ENCODE measurements around the gene RBM7.

RBM7 gene

GRCh38 chr11:114397349-114397982 is 3.0 kb upstream of the RBM7 start:
- DNase-seq: no peak

GRCh38 chr11:114398303-114398920 is 2.1 kb upstream of the RBM7 start:
- DNase-seq: no peak

GRCh38 chr11:114399490-114400215 is 813 bp upstream of the RBM7 start:
- peak; percentile 92 for DNase-seq

DNA sequence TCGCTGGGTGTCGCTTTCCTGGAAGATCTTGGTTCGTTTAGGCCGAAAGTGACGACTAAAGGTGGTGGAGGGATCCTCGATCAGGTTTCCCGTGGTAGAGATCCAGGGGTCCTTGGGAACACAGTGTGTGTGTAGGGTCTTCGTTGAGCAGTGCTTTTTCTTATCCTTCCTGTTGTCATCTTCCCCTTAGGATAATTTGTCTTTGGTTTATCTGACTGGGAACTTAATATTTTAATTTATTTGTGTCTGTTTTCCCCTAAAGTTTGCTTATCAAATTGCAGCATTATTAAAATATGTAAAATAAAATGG is 403 bp downstream of the RBM7 start:
- no peak for DNase-seq

DNA sequence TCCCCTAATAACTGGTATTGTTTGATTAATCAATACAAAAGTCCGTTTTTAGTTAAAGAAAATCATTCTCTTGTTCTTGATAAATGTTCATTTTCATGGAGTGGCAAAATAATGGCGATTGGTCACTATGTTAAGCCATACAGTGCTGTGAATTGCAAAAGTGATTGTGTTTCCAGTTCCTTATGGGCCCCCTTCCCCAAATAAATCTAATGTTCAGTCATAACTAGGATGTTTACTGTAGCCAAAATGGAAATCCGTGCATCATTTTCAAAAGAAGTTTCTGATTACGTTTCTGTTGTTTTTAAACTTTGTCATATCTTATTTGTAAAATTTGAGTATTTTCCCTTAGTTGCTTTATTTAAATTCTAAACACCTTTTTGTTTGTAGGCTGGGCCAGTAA is 845 bp downstream of the RBM7 start:
- no peak for DNase-seq

DNA sequence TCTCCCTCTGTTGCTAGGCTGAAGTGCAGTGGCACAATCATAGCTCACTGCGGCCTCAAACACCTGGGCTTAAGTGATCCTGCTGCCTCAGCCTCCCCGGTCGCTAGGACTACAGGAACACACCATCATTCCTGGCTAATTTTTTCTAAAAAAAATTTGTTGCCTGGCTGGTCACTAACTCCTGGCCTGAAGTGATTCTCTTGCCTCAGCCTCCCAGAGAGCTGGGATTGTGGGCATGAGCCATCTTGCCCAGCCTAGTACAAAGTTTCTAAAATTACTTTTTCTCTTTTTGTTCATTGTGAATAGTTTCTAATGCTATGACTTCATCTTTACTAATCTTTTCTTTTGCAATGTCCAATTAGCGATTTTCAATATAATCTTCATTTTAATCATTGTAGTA is 12.5 kb downstream of the RBM7 start:
- no peak for DNase-seq

GRCh38 chr11:114413958-114414357 is 13.5 kb downstream of the RBM7 start:
- DNase-seq: no peak

DNA sequence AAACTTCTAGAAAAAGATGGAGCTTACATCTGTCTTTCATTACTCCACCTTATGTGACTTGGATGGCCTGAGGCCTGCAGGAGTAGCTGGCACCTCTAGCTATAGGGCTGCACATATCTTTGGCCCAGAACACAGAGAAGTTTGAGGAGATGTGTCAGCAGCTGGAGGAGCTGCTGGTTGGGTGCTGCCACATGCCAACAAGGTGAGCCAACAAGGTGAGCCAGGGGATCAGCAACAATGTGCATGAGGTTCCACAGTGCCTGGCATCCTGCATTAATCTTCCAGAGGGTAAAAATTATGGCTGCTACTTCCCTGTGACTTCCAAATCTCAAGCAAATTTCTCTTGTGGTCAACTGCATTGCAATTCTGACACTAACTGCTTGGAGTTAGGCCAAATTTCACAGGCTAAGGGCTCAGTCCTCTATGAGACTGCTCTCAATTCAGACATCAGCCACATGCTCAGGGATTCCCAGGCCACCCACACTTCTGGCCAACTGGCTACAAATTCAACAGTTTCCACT is 16.0 kb downstream of the RBM7 start:
- DNase-seq: no peak

DNA sequence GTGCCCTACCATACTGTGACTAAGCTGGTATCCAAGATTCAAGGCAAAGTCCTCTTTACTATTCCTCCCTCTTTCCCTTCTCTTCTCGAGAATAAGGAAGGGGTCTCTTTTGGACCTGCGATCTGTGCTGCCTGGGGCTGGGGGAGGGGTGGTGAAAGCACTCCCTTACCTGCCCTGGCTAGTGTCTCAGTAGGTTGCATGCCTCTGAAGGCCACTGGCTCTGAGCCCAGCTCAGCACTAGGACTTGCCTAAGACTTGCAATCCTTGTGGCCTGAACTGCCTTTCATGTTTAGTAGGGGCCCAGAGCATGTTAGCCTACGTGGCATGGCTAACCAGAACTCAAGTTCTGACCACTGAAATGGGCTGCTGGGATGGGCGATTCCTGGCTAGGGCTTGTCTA is 25.8 kb downstream of the RBM7 start:
- DNase-seq: no peak

GRCh38 chr11:114430290-114430689 is 29.8 kb downstream of the RBM7 start:
- no peak for DNase-seq

DNA sequence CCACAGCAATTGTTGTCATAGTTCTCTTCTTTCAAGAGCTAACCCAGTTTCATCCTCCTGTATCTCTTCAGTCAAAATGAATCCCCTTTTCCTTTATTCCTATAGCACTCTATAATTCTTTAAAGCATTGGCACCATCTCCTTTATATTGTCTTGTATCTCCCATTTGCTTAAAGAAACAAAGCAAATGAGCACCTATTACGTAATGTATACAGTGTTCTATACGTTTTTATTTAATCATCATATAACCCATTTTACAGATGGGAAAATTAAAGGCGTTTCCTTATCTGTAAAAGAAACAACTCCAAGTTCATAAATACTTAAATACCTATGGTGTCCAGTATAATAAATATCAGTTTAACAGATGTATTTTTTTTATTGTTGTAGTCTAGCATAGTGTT is 32.4 kb downstream of the RBM7 start:
- no peak for DNase-seq

DNA sequence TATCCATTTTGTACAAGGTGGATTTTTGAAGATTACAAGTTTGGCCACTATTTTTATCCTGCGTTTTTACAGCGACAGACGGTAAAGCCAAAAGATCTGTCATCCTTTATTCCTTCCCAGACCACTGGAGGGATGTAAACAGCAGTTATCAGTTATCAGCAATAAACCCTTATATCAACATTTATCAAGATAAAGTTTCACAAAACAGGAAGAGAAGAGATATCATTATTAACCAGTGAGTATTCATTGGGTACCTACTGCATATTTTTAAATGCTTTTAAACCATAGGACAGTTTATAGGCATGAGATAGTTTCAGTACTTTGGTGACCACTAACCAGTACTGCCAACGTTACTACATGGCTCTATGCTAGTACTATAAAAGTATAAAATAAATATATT is 32.9 kb downstream of the RBM7 start:
- DNase-seq: no peak

GRCh38 chr11:114438303-114438702 is 37.8 kb downstream of the RBM7 start:
- no peak for DNase-seq

- peak; percentile 95 for DNase-seq
These were observed 39.0 kb downstream of the RBM7 start, which contains the start of gene REXO2 for GRCh38 chr11:114439229-114440120. Gene REXO2, plus strand, starts transcription at chr11:114439467. Its CDS starts 62 bp downstream, at chr11:114439529.

GRCh38 chr11:114440121-114440860 is 39.8 kb downstream of the RBM7 start:
- DNase-seq: no peak

GRCh38 chr11:114440971-114441763 is 40.7 kb downstream of the RBM7 start:
- DNase-seq: peak; percentile 59

DNA sequence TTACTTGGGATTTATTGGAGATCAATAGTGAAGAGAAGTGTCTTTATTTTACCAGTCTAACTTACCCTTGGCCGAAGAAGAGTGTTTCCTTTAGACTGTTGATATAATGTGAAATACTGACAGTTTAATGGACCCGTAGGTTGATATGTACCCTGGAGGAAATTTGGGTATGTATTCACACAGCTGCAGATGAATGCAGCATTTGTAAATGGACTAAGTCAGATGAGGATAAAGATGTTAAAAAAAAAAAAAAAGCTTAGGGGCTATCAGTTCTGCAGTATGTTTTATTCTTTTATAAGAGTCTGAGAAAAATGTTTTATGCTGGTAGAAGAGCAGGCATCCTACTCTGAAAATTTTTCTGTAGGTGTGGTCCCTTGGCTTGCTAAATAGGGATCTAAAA is 41.5 kb downstream of the RBM7 start:
- DNase-seq: peak; percentile 51

DNA sequence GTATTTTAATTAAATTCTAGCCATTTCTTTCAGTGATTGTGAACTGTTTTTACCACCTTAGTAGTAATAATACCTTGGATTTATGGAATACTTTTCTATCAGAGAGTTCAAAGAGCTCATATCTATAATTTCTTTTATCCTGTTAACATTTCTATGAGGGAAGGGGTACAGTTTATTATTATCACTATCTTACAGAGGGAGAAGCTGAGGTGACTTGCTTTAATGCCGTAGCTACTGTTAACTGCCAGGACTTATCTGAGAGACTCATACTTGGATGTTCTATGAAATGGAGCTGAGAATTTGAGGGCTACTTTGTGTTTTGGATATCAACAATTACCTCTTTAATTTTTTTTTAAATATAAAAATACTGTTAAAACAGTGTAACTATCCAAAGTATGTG is 42.1 kb downstream of the RBM7 start:
- DNase-seq: no peak

GRCh38 chr11:114447444-114447843 is 47.0 kb downstream of the RBM7 start:
- DNase-seq: no peak

DNA sequence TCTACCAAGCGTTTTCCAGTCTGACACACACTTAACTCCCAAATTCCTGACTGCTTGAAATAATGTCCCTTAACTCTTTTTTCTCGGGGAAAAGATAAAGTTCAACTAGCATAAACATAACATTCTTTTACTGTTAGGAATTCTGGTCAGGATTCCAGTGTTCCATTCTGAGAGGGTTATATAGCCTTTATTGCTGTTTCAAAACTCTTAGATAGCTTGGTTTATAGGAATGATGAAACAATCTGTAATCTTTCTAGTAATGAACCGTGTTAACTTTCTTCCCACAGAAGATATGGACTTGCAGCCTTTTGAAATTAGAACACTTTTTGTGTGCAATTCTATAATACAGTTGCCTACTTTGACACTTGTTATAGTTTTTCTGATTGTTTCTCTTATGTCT is 47.4 kb downstream of the RBM7 start:
- DNase-seq: no peak

DNA sequence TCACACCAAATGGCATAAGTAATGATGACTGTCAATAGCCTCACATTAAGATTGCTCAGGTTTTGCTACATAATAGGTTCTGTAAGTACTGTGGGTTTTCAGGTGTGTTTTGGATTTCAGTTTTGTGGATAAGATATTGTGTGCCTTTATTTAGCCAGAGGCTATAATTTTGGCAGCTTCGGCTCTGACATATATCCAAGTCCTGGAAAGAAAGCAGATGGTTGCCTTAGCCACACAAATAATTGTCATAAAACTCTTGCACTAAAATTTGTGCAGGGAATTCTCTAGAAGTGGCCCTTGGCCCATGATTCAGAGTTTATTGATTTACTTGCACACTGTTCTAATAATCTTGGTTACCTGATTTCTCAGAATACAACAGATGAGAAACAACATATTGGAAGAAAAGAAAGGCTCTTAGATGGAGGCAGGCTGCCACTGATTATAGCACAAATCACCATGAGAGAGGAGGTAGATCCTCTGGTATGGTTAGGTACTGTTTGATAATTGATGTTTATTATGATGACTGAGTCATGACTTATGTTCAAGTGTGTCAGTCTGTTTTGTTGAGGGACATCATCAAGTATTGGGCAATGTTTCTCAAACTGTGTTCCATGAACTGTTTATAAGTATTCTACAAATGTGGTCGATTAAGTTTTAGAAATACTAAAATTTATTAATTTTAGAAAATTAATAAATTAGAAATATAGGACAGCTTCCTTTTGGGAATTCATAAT is 48.5 kb downstream of the RBM7 start:
- no peak for DNase-seq
